Activated naive CD4-positive, alpha-beta T cell treated with Interleukin-2 at 50 U/mL for 16 hours (primary cell): ENCODE results near the gene IQCF2.
"Not testable (repeated sequence)": the region's sequence is repeated elsewhere in the genome, so short reads cannot be mapped to it uniquely, and the experiment has no call there.

Source experiments
- DNase-seq: peaks from one replicate; pipeline ENCODE4 v3.0.0-alpha.2; 2020

The IQCF2 gene

DNA sequence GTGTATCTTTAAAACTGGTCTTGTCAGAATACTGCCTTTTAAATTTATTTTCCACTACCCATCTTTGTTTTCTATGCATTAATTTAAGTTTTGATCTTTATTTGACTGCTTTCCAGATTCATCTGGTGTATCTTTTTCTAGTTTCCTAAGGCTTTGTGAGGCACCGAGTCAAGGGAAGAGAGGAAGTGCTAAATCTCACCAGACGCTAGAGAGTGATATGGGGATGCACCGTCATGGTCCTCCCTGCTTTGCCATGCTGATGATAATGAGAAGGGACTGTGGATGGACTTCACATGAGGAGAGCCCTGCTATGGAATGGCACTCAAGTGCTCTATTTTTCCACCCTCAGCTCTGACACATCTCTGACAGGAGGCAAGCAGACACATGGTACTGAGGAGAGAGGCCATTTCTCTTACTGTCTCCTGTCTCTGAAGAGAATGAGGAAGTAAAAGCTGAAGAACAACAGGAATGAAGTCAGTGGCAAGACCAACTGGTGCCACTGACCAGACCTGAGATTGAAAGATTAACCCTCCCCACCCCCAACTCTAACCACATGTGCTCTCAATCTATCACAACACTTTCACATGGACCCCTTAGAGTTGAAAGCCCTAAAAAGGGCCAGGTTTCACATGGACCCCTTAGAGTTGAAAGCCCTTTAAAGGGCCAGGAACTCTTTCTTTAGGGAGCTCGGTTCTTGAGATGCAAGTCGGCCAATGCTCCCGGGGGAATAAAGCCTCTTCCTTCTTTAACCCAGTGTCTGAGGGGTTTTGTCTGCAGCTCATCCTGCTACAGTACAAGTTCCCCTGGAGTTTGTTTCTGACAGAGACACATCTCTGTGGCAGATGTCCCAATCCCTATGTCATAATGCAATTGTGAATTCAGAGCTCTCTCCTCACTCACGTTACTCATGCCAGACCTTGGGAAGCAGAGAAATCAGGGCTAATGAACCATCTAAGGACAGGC is at the start of gene IQCF2:
Gene IQCF2, plus strand, starts transcription at position 913 of the 963 bp plus-strand sequence. CDS start 52 bp downstream, outside the sequence.
- no peak for DNase-seq

- DNase-seq = no peak
These were observed 47.9 kb upstream of the IQCF2 start for GRCh38 chr3:51813539-51813938.

GRCh38 chr3:51814034-51814433 is 47.4 kb upstream of the IQCF2 start:
- no peak for DNase-seq

DNA sequence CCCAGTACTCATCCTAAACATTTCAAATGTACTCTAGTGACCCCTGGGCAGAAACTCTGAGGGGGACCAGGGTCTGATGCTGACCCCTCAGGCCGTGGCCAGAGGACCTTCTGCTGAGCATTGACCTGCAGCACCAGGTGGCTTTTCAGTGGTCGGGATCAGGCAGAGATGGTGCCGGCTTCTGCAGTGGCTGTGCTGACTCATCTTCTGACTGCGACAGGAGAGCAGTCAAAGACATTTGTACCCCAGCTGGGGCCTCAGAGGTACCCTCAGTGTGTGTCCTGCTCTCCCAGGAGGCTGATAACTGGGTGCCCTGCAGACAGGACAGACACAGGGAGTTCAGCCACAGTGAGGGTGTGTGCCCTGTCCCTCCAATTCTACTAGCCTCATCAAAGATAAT is 45.8 kb upstream of the IQCF2 start:
- no peak for DNase-seq

- no peak for DNase-seq
These were observed 44.7 kb upstream of the IQCF2 start for GRCh38 chr3:51816723-51817122.

- DNase-seq = no peak
These were observed 44.0 kb upstream of the IQCF2 start for GRCh38 chr3:51817375-51817774.

GRCh38 chr3:51819151-51819550 is 42.3 kb upstream of the IQCF2 start:
- DNase-seq = no peak

GRCh38 chr3:51819709-51820406 is 41.6 kb upstream of the IQCF2 start:
- DNase-seq = no peak

DNA sequence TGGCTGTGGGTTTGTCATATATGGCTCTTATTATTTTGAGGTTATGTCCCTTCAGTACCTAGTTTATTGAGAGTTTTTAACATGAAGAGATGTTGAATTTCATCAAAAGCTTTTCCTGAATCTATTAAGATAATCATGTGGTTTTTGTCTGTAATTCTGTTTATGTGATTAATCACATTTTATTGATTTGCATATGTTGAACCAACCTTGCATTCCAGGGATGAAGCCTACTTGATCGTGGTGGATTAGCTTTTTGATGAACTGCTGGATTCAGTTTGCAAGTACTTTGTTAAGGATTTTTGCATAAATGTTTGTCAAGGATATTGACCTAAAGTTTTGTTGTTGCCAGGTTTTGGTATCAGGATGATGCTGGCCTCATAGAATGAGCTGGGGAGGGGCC is 33.1 kb upstream of the IQCF2 start:
- no peak for DNase-seq

- no peak for DNase-seq
These were observed 31.1 kb upstream of the IQCF2 start for GRCh38 chr3:51830345-51830744.

DNA sequence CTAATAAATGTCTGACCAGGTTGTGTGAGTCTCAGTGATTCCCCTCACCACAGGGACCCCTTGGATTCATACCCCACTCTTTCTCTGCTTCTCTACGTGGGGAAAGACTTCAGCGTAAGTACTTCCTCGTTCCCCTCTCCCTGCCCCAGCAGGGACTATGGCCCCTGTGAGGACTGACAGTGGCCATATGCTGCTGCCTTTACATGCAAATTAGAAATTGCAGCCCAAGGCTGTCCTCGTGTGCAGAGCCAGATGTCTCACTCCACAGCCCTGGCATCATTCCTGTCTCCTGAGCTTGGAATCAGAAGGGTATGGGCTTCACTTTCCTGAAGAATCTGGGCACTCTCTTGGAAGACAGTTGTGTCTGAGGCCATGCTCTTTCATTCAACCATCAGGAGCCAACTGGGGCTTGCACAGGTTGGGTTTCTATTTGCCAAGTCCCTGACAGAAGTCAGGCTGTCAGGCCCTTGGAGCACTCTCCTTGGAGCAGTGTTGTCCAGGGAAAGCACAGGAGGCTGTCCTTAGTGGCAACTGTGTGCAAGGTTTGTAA is 30.5 kb upstream of the IQCF2 start:
- no peak for DNase-seq

GRCh38 chr3:51836606-51837005 is 24.8 kb upstream of the IQCF2 start:
- DNase-seq = no peak

- no peak for DNase-seq
These were observed 16.3 kb upstream of the IQCF2 start for GRCh38 chr3:51845129-51845528.

- DNase-seq = not testable (repeated sequence)
These were observed 6.0 kb upstream of the IQCF2 start for GRCh38 chr3:51855411-51855810.

- DNase-seq = no peak
These were observed 1.5 kb downstream of the IQCF2 start for GRCh38 chr3:51862886-51863285.

DNA sequence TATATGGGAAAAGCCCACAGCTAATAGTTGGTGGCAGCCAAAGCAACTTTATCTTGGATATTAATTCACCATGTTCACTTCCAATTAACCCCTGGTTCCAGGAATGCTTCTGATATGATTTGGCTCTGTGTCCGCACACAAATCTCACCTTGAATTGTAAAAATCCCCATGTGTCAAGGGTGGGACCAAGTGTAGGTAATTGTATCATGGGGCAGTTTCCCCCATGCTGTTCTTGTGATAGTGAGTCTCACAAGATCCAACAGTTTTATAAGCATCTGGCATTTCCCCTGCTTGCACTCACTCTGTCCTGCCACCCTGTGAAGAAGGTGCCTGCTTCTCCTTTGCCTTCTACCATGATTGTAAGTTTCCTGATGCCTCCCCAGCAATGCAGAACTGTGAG is 7.5 kb downstream of the IQCF2 start:
- DNase-seq = not testable (repeated sequence)

- DNase-seq = no peak
These were observed 7.9 kb downstream of the IQCF2 start for GRCh38 chr3:51869304-51869703.

GRCh38 chr3:51873253-51873766 is 11.9 kb downstream of the IQCF2 start:
- no peak for DNase-seq

DNA sequence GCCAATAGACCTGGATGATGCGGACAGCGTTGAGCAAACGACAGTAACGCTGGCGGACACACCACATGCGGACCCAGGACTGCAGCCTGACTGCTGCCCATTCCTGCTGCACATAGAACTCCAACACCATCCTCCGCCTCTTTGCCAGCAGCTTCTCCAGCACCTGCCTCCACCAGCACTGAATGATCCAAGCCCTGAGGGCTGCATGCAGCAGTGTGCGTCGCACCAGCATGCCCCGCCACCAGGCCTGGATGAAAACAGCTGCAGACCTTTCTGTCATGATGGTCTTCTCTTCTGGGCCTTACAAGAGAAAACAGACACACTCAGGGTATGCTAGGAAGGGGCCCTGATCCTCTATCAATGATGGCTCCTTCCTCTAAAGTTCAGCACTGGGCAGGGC is 12.5 kb downstream of the IQCF2 start:
- no peak for DNase-seq

- no peak for DNase-seq
These were observed 13.0 kb downstream of the IQCF2 start for GRCh38 chr3:51874411-51874810.

DNA sequence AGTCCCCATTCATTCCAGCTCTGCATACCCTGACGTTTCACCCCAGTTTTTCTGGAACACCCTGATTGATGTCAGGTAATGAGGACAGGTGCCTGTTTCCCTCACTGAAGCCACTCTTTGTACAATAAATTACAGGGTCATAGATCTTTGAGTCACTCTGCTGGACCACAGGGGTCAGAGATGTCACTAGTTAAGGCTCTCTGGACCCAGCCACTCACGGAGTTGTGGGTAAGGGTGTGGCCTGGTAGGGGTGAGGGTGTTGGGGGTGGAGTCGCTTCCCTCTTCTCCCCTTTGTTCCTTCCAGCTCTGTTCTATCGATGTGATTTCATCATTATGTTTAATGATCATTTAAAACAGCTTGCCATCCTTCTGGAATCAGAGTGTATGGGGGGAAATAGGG is 13.5 kb downstream of the IQCF2 start:
- DNase-seq = no peak

DNA sequence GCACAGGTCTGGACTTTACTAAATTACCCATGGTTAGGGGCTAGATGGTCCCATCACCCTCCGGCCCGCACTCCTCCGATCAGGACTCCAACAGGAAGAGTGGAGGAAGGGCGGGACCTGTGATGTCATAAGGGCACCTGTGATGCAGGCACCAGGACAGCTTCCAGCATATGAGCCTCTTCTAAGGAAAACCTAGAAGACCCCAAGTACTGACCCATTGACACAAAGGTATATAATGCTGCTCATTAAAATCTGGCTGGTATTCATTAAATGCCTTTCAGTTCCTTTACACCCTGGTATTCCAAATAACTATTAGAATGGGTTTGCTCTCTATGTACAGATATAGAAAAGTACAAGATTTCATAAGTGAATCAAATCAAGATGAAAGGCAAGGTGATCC is 14.1 kb downstream of the IQCF2 start, which contains the start of gene IQCF5:
Gene IQCF5, minus strand, starts transcription at position 101 of the 400 bp plus-strand sequence. Its CDS starts 70 bp downstream, at position 31.
- no peak for DNase-seq

DNA sequence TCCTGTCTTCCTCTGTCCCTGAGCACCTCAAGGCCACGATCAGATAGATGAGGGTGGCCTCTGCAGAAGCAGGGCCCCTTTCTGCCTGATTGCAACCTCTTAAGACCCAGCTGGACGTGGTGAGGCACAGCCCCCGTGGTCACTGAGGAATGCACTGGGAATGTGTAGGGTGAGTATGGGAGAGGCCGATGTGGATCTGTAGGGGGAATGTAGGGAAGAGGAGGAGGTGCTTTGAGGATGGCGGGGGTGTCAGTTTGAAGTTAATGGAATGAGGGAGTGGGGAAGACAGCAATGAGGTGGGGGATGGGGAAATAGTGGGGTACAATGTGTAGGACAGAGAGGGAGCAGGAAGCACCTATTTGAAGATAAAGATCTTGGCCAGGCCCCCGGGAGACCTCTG is 14.8 kb downstream of the IQCF2 start:
- no peak for DNase-seq
